ENCODE data around the gene MCF2L.
"Not testable (repeated sequence)": the region's sequence is repeated elsewhere in the genome, so short reads cannot be mapped to it uniquely, and the experiment has no call there.

Gene MCF2L

GRCh38 chr13:113106711-113107351, 137.8 kb downstream of the MCF2L start:
- no peak for TF ChIP-seq TAF1 (IDR thresholded peaks at IDR 0.05; ENCODE audit: low read depth, low read length)
- TF ChIP-seq PAX5 (IDR thresholded peaks at IDR 0.05; ENCODE audit: insufficient read depth, low read length, severe bottlenecking), result no peak
- no peak for TF ChIP-seq SPI1 (IDR thresholded peaks at IDR 0.05; ENCODE audit: low read depth, low read length)
- TF ChIP-seq POU2F2 (IDR thresholded peaks at IDR 0.05; ENCODE audit: low read depth, low read length), result no peak
- no peak for TF ChIP-seq POLR2AphosphoS5 (IDR thresholded peaks at IDR 0.05; ENCODE audit: low read depth, low read length)
- FAIRE-seq (no peak), DNase-seq (ENCODE audit: insufficient read length, low spot score) (no peak)

GRCh38 chr13:113108521-113108920, 139.5 kb downstream of the MCF2L start:
- DNase-seq (ENCODE audit: insufficient read length, low spot score); FAIRE-seq: not testable (repeated sequence)

DNA sequence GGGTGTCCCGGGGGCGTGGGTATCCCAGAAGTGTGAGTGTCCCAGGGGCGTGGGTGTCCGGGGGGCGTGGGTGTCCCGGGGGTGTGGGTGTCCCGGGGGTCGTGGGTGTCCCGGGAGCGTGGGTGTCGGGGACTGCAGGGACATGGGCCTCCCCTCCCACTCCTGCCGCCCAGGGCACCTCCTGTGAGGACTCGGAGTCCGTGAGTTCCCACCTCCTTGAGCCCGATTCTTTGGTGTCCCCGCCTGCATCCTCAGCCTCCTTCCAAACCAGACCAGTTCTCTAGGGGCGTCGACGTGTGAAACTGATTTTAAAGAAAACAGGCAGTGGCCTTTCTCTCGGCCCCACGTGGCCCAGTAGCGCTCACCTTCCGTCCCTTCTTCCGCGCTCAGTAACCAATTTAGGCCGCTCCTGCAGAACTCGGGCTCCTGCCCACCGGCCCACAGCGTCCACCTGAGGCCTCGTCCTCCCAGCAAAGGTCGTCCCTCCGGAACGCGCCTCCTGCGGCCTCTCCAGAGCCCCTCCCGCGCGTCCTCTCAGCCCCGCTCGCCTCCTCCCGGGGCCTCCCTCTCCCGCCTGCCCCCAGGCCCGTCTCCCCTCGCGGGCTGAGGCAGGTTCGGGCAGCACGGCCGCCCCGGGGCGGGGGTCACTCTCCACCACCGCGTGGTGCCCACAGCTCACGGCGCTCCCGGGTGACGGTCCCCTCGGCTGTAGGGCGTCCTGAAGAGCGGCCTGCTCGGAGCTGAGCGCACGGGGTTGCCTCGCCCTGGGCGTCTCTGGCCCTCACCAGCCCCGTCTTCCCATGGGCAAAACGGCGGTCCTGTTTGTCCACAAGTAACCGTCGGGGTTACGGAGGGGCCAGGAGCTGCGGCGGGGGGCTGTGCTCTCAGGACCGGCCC, 140.4 kb downstream of the MCF2L start:
- DNase-seq (ENCODE audit: insufficient read length, low spot score) (no peak), FAIRE-seq (no peak)
- TF ChIP-seq POLR2A (IDR thresholded peaks at IDR 0.05; ENCODE audit: low read depth, low read length), result no peak
- TF ChIP-seq SPI1 (IDR thresholded peaks at IDR 0.05; ENCODE audit: low read depth, low read length), result no peak
- no peak for TF ChIP-seq POU2F2 (IDR thresholded peaks at IDR 0.05; ENCODE audit: low read depth, low read length)
- TF ChIP-seq TAF1 (IDR thresholded peaks at IDR 0.05; ENCODE audit: low read depth, low read length), result no peak
- no peak for TF ChIP-seq PAX5 (IDR thresholded peaks at IDR 0.05; ENCODE audit: insufficient read depth, low read length, severe bottlenecking)
- TF ChIP-seq POLR2AphosphoS5 (IDR thresholded peaks at IDR 0.05; ENCODE audit: low read depth, low read length), result no peak

DNA sequence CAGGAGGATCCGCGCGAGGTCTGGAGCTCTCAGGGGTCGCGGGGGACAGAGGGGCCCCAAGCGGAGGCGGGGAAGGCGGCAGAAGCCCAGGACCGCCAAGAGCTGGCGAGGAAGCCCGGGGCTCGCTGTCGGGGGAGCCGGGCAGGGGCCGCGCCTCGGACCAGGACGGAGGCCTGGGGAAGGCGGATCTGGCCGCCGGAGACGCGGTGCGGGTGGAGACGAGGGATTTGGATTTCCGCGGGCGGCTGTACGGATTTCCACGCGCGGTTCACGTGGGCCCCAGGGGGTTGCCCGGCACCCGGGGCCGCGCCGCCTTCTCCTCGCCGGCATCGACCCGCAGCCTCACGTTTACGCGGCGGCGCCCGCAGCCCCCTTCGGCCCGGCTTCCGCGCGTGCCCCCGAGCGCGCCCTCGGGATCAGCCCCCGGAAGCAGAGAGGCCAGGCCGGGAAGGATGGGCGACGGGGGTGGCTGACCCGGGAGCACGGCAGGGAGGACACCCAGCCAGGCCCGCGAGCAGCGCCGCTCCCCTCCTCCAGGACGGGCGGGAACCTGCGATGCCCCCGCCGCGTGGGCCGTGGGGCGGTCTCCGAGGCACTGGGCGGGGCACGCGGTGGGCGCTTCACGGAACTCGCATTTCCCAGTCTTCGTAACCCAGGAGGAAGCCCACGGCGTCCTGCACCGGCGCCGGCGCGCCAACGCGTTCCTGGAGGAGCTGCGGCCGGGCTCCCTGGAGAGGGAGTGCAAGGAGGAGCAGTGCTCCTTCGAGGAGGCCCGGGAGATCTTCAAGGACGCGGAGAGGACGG, 141.2 kb downstream of the MCF2L start:
- FAIRE-seq (no peak), DNase-seq (ENCODE audit: insufficient read length, low spot score) (no peak)
- TF ChIP-seq POLR2A (IDR thresholded peaks at IDR 0.05; ENCODE audit: low read depth, low read length), result no peak
- no peak for TF ChIP-seq TAF1 (IDR thresholded peaks at IDR 0.05; ENCODE audit: low read depth, low read length)
- no peak for TF ChIP-seq PAX5 (IDR thresholded peaks at IDR 0.05; ENCODE audit: insufficient read depth, low read length, severe bottlenecking)
- no peak for TF ChIP-seq POU2F2 (IDR thresholded peaks at IDR 0.05; ENCODE audit: low read depth, low read length)
- no peak for TF ChIP-seq POLR2AphosphoS5 (IDR thresholded peaks at IDR 0.05; ENCODE audit: low read depth, low read length)
- no peak for TF ChIP-seq SPI1 (IDR thresholded peaks at IDR 0.05; ENCODE audit: low read depth, low read length)

GRCh38 chr13:113110852-113111315, 141.9 kb downstream of the MCF2L start:
- no peak for FAIRE-seq
- no peak for DNase-seq (ENCODE audit: insufficient read length, low spot score)
- no peak for TF ChIP-seq TAF1 (IDR thresholded peaks at IDR 0.05; ENCODE audit: low read depth, low read length)
- no peak for TF ChIP-seq SPI1 (IDR thresholded peaks at IDR 0.05; ENCODE audit: low read depth, low read length)
- TF ChIP-seq PAX5 (IDR thresholded peaks at IDR 0.05; ENCODE audit: insufficient read depth, low read length, severe bottlenecking), result no peak
- no peak for TF ChIP-seq POLR2A (IDR thresholded peaks at IDR 0.05; ENCODE audit: low read depth, low read length)
- no peak for TF ChIP-seq POU2F2 (IDR thresholded peaks at IDR 0.05; ENCODE audit: low read depth, low read length)
- TF ChIP-seq POLR2AphosphoS5 (IDR thresholded peaks at IDR 0.05; ENCODE audit: low read depth, low read length), result no peak

- not testable (repeated sequence) for DNase-seq (ENCODE audit: insufficient read length, low spot score); FAIRE-seq
Observed at GRCh38 chr13:113111821-113112220, 142.8 kb downstream of the MCF2L start.

DNA sequence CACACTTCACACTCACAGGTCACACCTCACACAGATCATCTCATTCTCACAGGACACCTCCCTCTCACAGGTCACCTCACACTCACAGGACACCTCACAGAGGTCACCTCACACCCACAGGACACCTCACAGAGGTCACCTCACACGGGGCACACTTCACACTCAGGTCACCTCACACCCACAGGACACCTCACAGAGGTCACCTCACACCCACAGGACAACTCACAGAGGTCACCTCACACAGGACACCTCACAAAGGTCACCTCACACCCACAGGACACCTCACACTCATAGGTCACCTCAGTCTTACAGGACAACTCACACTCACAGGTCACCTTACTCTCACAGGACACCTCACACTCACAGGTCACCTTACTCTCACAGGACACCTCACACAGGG, 143.5 kb downstream of the MCF2L start:
- FAIRE-seq, result peak; percentile 75
- DNase-seq (ENCODE audit: insufficient read length, low spot score), result not testable (repeated sequence)

DNA sequence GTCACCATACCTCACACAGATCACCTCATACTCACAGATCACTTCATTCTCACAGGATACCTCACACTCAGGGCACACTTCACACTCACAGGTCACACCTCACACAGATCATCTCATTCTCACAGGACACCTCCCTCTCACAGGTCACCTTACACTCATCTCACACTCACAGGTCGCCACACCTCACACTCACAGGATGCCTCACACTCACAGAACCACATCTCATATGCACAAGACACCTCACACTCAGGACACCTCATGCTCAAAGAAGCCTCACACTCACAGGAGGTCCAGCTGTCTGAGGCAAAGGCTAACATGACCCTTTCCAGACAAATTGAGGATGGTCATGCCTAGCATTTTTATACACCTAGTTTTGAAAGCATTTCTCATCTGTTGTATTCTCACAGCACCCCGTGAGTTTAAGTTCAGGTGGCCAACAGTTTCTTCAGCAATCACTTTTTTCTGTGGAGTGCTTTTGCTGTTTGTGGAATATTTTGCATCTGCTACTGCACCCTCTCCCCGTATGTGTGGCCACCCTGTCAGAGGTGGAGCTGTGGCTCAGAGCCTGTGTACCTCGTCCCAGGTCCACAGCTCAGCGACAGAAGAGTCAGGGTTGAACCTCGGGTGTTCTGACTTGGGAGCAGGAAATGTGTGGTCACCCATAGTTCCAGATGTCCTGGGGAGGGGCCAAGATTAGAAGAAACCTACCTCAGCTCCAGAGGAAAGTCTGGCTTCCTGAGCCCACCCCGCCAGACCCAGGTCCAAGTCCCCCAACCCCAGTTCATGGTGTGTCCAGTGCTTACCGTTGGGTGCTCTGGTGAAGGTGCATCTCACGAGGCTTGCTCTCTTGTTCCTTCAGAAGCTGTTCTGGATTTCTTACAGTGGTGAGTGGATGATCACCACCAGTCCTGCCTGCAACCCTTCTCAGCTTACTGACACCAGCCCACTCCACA, 144.2 kb downstream of the MCF2L start:
- no peak for DNase-seq (ENCODE audit: insufficient read length, low spot score)

DNA sequence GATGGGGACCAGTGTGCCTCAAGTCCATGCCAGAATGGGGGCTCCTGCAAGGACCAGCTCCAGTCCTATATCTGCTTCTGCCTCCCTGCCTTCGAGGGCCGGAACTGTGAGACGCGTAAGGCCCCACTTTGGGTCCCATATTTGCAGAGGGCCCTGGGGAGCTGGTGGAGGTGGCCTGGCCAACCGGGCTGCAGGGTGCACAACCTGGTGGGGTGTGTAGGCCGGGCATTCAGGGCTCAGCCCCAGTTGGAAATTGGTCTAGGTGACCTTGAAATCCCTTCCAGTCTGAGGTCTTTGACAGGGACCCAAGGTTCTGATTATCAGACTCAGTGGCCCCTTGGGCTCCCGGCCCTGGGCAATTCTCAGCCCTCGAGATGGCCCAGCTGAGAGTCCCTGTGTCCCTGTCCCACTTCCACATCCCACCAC, 144.8 kb downstream of the MCF2L start:
- FAIRE-seq, result no peak
- TF ChIP-seq SPI1 (IDR thresholded peaks at IDR 0.05; ENCODE audit: low read depth, low read length) (no peak), POLR2AphosphoS5 (IDR thresholded peaks at IDR 0.05; ENCODE audit: low read depth, low read length) (no peak), POU2F2 (IDR thresholded peaks at IDR 0.05; ENCODE audit: low read depth, low read length) (no peak), TAF1 (IDR thresholded peaks at IDR 0.05; ENCODE audit: low read depth, low read length) (no peak), PAX5 (IDR thresholded peaks at IDR 0.05; ENCODE audit: insufficient read depth, low read length, severe bottlenecking) (no peak), POLR2A (IDR thresholded peaks at IDR 0.05; ENCODE audit: low read depth, low read length) (no peak)
- no peak for DNase-seq (ENCODE audit: insufficient read length, low spot score)

More for the DNA sequence above, 144.2 kb downstream of the MCF2L start:
- FAIRE-seq, result no peak
- TF ChIP-seq PAX5 (IDR thresholded peaks at IDR 0.05; ENCODE audit: insufficient read depth, low read length, severe bottlenecking) (no peak), POU2F2 (IDR thresholded peaks at IDR 0.05; ENCODE audit: low read depth, low read length) (no peak), POLR2AphosphoS5 (IDR thresholded peaks at IDR 0.05; ENCODE audit: low read depth, low read length) (no peak), SPI1 (IDR thresholded peaks at IDR 0.05; ENCODE audit: low read depth, low read length) (no peak), TAF1 (IDR thresholded peaks at IDR 0.05; ENCODE audit: low read depth, low read length) (no peak), POLR2A (IDR thresholded peaks at IDR 0.05; ENCODE audit: low read depth, low read length) (no peak)

All from GM12891 (cell line).